Activated CD8-positive, alpha-beta T cell treated with anti-CD3 and anti-CD28 coated beads for 36 hours (primary cell): Measurements from ENCODE around the gene RPL9. TPM values are rescaled to one million over a fixed set of nuclear protein-coding genes. Genes with fewer than 3 reads are reported as not detected.

Experiments used
- ATAC-seq: fragments of 200-7000 bp; cut with Tn5 transposase; one replicate; pipeline ENCODE4 v1.10.0; 2021; ENCODE audit warnings: mild to moderate bottlenecking, moderate library complexity
- CTCF ChIA-PET: fragments of 350-600 bp; sonication (Branson Sonifier 250); formaldehyde crosslinking; loops from one replicate; lab custom pipeline; 2021; ENCODE audit warnings: antibody characterized with exemption; lab: Charles Lee
- POLR2A ChIA-PET: fragments of 350-600 bp; sonication (Branson Sonifier 250); formaldehyde crosslinking; loops from one replicate; lab custom pipeline; 2021; ENCODE audit warnings: antibody characterized with exemption; lab: Charles Lee
- DNase-seq: peaks from one replicate; pipeline ENCODE4 v3.0.0-alpha.2; 2020
- H3K27ac Mint-ChIP-seq: one replicate; pipeline ENCODE4 v1.8.0; 2021; ENCODE audit warnings: mild to moderate bottlenecking, mixed read lengths
- H3K27me3 Mint-ChIP-seq: one replicate; pipeline ENCODE4 v1.8.0; 2021; ENCODE audit warnings: mixed read lengths
- H3K36me3 Mint-ChIP-seq: one replicate; pipeline ENCODE4 v1.8.0; 2021; ENCODE audit warnings: low read depth, mixed read lengths
- H3K4me1 Mint-ChIP-seq: one replicate; pipeline ENCODE4 v1.8.0; 2021; ENCODE audit warnings: low read depth, mixed read lengths
- H3K4me3 Mint-ChIP-seq: one replicate; pipeline ENCODE4 v1.8.0; 2021; ENCODE audit warnings: mild to moderate bottlenecking, moderate library complexity, mixed read lengths
- H3K9me3 Mint-ChIP-seq: one replicate; pipeline ENCODE4 v1.8.0; 2021; ENCODE audit warnings: mixed read lengths
- CTCF ChIP-seq: fragments of 200-600 bp; IDR thresholded peaks from one replicate; pipeline ENCODE4 v1.8.0; 2022; ENCODE audit warnings: antibody characterized with exemption, mild to moderate bottlenecking
- intact Hi-C: fragments of 100-400 bp; cut with micrococcal nuclease; formaldehyde crosslinking; loops from one replicate; pipeline ENCODE4 v1.10.0; 2022
- total RNA-seq, 2 experiments: library from RNA; stranded (reverse); gene quantifications; one replicate each; pipeline ENCODE4 v1.2.3, GENCODE V29; 2021

RPL9 gene
- total RNA-seq, 2 experiments from 2014 or later = 2,605 to 2,684 TPM

- no peak for TF ChIP-seq CTCF
Measured at GRCh38 chr4:39480251-39480650, 21.5 kb upstream of the RPL9 start.

GRCh38 chr4:39476187-39476895 lies 17.6 kb upstream of the RPL9 start:
- DNase-seq (no peak), ATAC-seq (no peak)
- H3K27me3 Mint-ChIP-seq = no peaks in the 10 kb centered on the region
- ChIA-PET CTCF (interaction anchor here (1.2 kb wide), 1 partner anchor 21 kb away, joined by 4 read pairs; no protein-coding TSS in a partner anchor), POLR2A (no interaction called here)
- H3K4me1 Mint-ChIP-seq = no peaks in the 10 kb centered on the region
- intact Hi-C loops = no loop called here
- peaks cover 17% of the 10 kb centered on the region for H3K36me3 Mint-ChIP-seq
- H3K27ac Mint-ChIP-seq = no peak overlapping the region
- no peak overlapping the region for H3K4me3 Mint-ChIP-seq
- H3K9me3 Mint-ChIP-seq = no peaks in the 10 kb centered on the region
- TF ChIP-seq CTCF = no peak

More at GRCh38 chr4:39480251-39480650, 21.5 kb upstream of the RPL9 start:
- POLR2A ChIA-PET = no interaction called here
- Mint-ChIP-seq H3K9me3 (no peaks in the 10 kb centered on the region), H3K27ac (no peak overlapping the region), H3K4me3 (no peak overlapping the region), H3K27me3 (no peaks in the 10 kb centered on the region), H3K36me3 (peaks cover 5% of the 10 kb centered on the region), H3K4me1 (no peaks in the 10 kb centered on the region)
- ATAC-seq (no peak), DNase-seq (no peak)
- CTCF ChIA-PET = interaction anchor here (1.4 to 2.6 kb wide), 2 partner anchors 9 to 11 kb away, joined by 4 to 9 read pairs; no protein-coding TSS in a partner anchor
- intact Hi-C loops = no loop called here

- no peak for DNase-seq
- POLR2A ChIA-PET = interaction anchor here (0.6 to 0.8 kb wide), 2 partner anchors 14 to 19 kb away, joined by 3 read pairs; partner anchors contain the start of genes LIAS and RPL9
- Mint-ChIP-seq H3K4me1 (peaks cover 6% of the 10 kb centered on the region), H3K27me3 (no peaks in the 10 kb centered on the region), H3K27ac (no peak overlapping the region), H3K4me3 (no peak overlapping the region), H3K9me3 (no peaks in the 10 kb centered on the region), H3K36me3 (peaks cover 41% of the 10 kb centered on the region)
- intact Hi-C loops = no loop called here
- CTCF ChIA-PET = interaction anchor here (0.5 to 1.9 kb wide), 4 partner anchors 9 to 212 kb away, joined by 3 to 5 read pairs (median 4); no protein-coding TSS in a partner anchor
- TF ChIP-seq CTCF = no peak
- no peak for ATAC-seq
Measured at GRCh38 chr4:39472396-39472795, 13.7 kb upstream of the RPL9 start.

- CTCF ChIA-PET = interaction anchor here (0.7 to 2.8 kb wide), 4 partner anchors 10 to 189 kb away, joined by 3 to 31 read pairs (median 6); partner anchors contain the start of genes LIAS and RPL9
- POLR2A ChIA-PET = interaction anchor here (1.0 to 2.1 kb wide), 3 partner anchors 10 to 22 kb away, joined by 3 to 8 read pairs (median 4); partner anchors contain the start of genes LIAS and RPL9
- ATAC-seq = no peak
- intact Hi-C loops = no loop called here
- Mint-ChIP-seq H3K4me3 (no peak overlapping the region), H3K27ac (no peak overlapping the region), H3K4me1 (peaks cover 6% of the 10 kb centered on the region), H3K9me3 (no peaks in the 10 kb centered on the region), H3K27me3 (no peaks in the 10 kb centered on the region), H3K36me3 (peaks cover 39% of the 10 kb centered on the region)
- DNase-seq = no peak
- TF ChIP-seq CTCF = no peak
Measured at GRCh38 chr4:39470402-39470801, 11.7 kb upstream of the RPL9 start.
